ENCODE measurements around the gene BEST4.
A peak's percentile ranks its signal among the peaks of the same experiment; 100 is the strongest.
"Not testable (repeated sequence)": the region's sequence is repeated elsewhere in the genome, so short reads cannot be mapped to it uniquely, and the experiment has no call there.

BEST4 gene

DNA sequence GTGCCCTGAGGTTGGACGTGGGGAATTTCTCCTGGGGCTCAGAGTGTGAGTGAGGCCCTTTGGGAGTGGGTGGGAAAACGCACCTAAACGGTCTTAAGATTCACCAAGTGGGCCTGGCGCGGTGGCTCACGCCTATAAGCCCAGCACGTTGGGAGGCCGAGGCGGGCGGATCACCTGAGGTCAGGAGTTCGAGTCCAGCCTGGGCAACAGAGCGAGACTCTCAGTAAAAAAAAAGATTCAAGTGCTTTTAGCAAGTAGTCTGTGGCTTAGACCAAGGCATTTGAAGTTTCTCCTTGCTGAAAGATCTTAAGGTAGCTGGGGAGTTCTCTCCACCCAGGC lies 11.3 kb downstream of the BEST4 start:
- DNase-seq: no peak

DNA sequence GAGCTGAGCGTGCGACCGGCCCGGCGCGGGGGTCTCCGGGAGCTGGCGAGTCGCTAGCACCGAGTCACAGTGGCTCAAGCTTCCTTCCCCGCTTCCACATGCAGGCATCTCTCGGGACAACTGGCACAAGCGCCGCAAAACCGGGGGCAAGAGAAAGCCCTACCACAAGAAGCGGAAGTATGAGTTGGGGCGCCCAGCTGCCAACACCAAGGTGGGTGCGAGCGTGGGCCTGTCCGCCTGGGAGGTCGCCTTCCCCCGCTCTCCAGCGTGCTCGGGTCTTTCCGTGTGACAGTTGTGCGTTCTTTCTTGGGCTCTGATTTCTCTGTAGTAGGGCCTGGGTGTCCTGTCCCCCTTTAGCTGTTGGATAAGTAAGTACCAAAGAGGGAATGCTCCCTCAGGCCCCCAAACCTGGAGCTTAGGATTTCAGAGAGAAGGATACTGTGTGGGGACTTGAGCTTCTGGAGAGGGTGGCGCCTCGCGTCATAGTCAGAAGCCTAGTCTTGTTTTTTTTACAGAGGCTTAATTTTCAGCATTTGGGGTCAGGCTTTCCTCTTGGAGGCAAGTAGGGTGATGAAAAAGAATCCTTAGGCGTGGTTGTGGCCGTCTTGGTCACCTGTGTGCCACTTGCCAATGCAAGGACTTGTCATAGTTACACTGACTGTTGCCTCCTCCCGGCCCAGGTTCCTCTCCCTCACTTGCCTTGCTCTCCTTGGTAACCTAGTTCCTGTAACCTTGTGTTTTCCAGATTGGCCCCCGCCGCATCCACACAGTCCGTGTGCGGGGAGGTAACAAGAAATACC lies 11.8 kb downstream of the BEST4 start:
- DNase-seq: no peak

DNA sequence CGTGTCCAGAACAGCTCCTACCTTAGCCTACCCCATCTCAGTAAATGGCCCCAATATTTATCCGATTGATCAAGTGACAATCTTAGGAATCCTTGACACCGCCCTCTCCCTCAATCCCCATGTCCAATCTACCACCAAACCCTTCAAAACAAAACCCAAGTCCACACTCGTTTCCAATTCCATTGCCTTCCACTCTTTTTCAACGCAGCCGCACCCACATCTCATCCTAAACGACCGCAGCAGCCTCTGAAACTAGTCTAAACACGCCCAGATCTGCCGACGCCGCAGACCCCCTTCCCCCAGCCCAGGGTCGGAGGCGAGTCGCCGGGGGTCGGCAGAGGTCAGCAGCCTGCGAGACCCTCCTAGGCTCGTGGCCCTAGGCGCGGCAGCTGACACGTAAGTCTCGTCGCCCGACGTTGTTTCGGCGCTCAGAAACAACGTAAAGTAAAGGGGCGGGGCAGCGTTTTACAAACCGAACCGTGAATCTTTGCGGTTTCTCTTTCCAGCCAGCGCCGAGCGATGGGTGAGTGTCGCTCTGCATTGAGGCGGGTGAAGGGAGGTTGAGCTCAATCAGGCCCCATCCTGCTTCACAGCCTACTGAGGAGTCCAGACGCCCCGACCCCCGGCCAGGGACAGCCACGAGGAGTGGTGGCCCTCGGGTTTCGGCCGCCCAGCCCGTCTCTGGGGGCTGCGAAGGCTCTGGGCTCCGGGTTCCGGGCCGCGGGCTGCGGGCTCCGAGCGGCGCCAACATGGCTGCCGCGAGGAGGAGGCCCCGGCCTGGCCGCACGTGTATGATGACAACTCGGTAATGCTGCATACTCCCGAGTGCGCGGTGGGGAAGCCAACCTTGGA lies 12.7 kb downstream of the BEST4 start, which contains the start of gene RPS8:
Gene RPS8 (plus strand): TSS at position 463 of the 852 bp plus-strand sequence. CDS start 57 bp downstream, at position 520.
- DNase-seq: peak; percentile 75

DNA sequence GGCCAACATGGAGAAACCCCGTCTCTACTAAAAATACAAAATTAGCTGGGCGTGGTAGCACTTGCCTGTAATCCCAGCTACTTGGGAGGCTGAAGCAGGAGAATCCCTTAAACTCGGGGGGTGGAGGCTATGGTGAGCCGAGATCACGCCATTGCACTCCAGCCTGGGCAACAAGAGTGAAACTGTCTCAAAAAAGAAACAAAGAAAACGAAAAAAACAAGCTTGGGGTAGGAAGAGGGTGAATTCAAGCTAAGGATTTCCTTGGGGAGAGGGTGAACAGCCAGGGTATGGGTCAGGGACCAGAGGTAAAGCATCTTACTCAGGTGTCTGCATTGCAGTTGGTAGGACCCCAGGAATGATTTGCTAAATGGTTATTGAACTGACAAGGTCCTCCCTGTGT lies 21.5 kb downstream of the BEST4 start:
- DNase-seq: not testable (repeated sequence)

DNA sequence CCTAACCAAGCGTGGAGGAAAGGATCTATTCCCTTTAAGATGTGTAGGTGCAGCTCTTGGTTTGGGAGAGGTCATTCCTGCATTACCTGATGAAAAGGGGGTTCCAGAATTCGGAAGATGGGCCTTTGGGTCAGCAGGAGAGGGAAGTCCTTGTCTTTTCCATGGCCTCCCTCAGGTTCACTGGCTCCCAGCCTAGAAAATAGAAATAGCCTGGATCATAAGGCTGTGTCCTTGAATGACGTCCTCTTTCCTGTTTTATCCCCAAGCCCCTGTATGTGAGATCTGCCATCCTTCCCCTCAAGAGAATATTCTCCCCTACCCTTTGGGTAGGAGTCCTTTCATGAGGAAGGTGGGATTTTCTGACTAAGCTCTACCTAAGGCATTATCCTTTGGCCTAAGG lies 27.1 kb downstream of the BEST4 start:
- DNase-seq: no peak

DNA sequence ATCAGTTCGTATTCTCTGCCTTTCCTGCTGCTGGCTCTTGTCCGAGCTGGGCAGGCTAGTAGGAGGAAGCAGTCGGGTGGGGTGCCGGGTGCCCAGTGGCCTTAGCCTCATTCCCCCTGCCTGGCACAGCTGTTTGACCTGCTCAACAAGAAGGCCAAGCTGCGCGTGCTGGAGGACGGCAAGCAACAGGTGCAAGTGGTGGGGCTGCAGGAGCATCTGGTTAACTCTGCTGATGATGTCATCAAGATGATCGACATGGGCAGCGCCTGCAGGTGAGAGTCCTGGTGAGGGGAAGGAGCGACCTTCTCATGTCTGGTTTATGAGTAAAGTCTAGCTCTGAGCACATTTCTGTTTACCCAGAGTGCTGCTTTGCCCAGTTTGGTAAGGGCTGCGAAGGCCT lies 28.9 kb downstream of the BEST4 start:
- DNase-seq: no peak

DNA sequence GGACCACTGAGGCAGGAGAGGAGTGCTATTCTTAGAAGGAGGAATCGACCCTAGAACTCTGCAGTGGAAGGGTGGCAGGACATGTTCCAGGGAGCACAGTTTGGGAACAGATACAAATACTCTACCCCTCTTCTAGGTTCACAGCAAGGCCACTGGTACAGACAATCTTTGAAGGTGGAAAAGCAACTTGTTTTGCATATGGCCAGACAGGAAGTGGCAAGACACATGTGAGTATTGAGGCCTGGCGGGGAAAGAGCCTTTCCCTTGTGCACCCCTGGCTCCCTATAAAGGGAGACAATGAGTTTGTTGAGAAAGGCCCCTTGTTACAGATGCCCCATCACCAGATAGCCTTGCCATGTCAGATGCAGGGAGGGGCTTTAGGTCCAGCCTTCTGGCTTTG lies 30.6 kb downstream of the BEST4 start:
- no peak for DNase-seq

DNA sequence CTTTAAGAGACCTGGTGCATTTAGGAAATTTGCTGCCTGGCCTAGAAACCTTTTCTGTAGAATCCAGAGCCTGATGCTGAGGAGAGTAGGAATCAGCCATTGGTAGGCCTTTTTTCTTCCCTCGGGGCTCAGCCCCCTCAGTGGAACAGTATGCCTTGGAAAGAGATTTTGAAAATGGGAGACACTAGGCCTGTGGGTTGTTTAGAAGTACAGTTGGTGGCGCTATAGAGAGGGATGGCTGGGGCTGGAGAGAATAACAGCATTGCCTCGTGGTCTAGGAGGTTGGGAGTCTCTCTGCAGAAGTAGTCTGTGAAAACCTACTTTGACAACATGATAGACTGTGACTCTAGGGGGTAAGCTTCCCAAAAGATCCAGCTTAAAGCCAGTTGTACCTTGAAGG lies 40.1 kb downstream of the BEST4 start:
- no peak for DNase-seq

DNA sequence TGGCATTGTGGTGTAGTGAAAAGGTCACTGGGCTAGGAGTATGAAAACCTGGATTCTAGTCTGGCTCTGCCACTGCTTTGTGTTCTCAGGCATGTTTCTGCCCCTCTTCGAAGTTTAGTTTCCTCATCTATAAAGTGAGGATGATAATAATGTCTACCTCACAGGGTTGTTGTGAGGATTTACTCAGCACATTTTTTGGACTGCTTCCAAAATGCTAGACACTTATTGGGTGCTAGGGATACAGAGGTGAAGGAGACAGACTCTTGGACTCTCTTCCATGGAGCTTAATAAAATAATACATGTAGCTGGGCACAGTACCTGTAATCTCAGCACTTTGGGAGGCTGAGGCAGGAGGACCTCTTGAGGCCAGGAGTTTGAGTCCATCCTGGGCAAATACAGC lies 44.8 kb downstream of the BEST4 start:
- no peak for DNase-seq

DNA sequence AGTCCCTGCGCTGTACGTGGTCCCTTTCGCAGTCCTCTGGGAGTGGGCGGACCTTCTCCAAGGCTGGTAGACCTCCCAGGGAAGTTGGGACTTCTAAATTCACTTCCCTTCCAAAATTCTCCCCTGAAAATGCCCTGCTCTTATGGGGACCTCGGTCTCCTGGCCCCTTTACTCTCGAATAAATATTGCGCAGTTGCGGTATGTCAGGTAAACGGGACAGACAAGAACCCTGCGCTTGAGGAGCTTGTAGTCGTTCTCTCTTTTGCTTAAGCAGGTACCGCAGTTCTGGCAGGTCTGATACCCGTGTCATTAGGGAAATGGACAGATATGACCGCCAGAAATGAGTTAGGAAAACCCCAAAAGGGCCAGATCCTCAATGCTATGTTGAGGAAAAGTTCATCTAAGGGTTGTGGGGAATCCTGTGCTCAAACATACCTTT lies 47.8 kb downstream of the BEST4 start:
- DNase-seq: no peak

DNA sequence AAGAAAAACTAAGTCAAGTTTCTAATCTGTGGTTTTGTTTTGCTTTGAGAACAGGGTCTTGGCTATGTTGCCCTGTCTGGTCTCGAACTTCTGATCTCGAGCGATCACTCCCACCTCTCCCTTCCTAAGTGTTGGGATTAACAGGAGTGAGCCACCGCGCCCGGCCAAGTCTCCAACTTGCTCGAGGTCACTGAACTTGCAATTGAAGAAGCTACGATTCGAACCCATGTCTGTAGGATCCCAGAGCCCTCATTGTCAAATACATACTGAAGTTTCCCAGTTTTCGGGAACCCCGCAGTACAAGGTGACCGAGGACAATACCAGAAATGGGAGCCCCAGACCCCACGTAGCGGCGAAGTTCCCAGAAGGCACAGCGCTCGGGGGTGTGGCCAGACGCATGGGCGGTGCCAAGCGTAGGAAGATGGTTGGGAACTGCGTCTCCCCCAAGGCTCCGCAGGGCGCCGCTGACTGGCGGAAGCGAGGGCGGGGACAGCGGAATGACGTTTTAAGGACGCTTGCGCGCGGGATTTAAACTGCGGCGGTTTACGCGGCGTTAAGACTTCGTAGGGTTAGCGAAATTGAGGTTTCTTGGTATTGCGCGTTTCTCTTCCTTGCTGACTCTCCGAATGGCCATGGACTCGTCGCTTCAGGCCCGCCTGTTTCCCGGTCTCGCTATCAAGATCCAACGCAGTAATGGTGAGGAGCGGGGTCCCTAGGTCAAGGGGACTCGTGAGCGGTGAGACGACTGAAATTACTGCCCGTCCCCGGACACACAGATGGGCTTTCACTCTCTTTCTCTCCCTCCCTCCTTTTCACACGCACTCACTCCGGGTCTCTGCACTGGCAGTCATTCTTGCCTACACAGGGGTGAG lies 48.4 kb downstream of the BEST4 start, which contains the start of gene KIF2C:
Gene KIF2C (plus strand): TSS at position 531 of the 872 bp plus-strand sequence. CDS start 96 bp downstream, at position 627.
- DNase-seq: peak; percentile 90

DNA sequence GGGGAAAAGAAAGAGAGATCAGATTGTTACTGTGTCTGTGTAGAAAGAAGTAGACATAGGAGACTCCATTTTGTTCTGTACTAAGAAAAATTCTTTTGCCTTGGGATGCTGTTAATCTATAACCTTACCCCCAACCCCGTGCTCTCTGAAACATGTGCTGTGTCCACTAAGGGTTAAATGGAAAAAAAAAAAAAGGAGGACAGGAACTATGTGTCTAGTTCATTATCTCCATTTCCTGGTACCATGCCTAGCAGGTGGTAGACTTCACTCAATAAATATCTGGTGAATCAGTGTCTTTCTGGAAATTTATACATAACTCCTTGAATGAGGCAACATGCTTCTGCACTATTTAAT lies 49.0 kb downstream of the BEST4 start:
- DNase-seq: not testable (repeated sequence)

DNA sequence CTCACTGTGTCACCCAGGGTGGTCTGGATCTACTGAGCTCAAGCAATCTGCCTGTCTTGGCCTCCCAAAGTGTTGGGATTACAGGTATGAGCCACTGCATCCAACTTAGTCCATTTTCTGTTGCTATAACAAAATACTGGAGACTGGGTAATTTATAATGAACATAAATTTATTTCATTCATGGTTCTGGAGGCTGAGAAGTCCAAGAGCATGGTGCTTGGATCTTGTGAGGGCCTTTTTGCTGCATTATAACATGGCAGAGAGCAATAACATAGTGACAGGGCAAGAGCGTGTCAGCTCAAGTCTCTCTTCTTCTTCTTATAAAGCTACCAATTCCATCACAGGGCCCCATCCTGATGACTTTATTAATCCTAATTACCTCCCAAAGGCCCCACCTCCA lies 52.0 kb downstream of the BEST4 start:
- DNase-seq: no peak

DNA sequence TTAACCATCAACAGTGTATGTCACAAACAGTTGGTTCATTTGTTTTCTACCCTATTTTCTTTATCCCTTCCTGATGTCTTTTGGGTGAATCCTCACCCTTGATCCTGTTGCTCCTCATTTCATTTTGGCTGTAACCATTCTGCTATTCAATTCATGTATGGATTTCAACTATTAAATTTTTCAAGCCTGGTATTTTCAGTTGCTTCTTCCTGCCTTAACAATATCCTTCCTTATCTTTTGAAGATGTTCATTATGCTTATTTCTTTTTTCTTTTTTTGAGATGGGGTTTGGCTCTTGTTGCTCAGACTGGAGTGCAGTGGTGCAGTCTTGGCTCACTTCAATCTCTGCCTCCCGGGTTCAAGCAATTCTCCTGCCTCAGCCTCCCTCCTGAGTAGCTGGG lies 54.2 kb downstream of the BEST4 start:
- no peak for DNase-seq

Data from NCI-H1417 treated with DMSO at 0.1 percent for 48 hours (cell line).